ENCODE data around the gene PHF21B.

- TF ChIP-seq POLR2A (IDR thresholded peaks at IDR 0.05; ENCODE audit: low read depth, low read length) (no peak), CTCF (IDR thresholded peaks at IDR 0.05; ENCODE audit: extremely low read depth in 1 of 2, insufficient read depth in 1 of 2, low read depth in 1 of 2, low read length in 2 of 2) (no peak), POLR2AphosphoS5 (IDR thresholded peaks at IDR 0.05; ENCODE audit: insufficient read depth, low read depth, low read length) (no peak), JUN (IDR thresholded peaks at IDR 0.05; ENCODE audit: borderline replicate concordance, insufficient read depth, insufficient read length, low read depth) (no peak), MAX (IDR thresholded peaks at IDR 0.05; ENCODE audit: insufficient read depth, insufficient read length) (no peak)
Observed at GRCh38 chr22:44861245-44861644, 148.6 kb downstream of the PHF21B start.
